ENCODE results near the gene PDSS2.

- TF ChIP-seq POLR2AphosphoS5 (IDR thresholded peaks at IDR 0.05; ENCODE audit: low read depth, low read length) (no peak), TAF1 (IDR thresholded peaks at IDR 0.05; ENCODE audit: low read depth, low read length) (no peak), POLR2A (IDR thresholded peaks at IDR 0.05; ENCODE audit: low read depth, low read length) (no peak), SPI1 (IDR thresholded peaks at IDR 0.05; ENCODE audit: low read depth, low read length) (no peak), PAX5 (IDR thresholded peaks at IDR 0.05; ENCODE audit: insufficient read depth, low read length, severe bottlenecking) (no peak), POU2F2 (IDR thresholded peaks at IDR 0.05; ENCODE audit: low read depth, low read length) (no peak)
Observed at GRCh38 chr6:107106165-107106564, 353.2 kb downstream of the PDSS2 start.

All from GM12891 (cell line).